H1 (cell line): ENCODE data around the gene ARL6IP6.

Source experiments
- CTCF ChIP-seq, 3 experiments: IDR thresholded peaks; 1 replicate in 2 of 3; 2 replicates in 1 of 3; pipeline versions ENCODE4 v1.5.1 to v1.6.1; 2011; ENCODE audit warnings: low read length in 3 of 3, mild to moderate bottlenecking in 3 of 3, inconsistent platforms in 2 of 3, low read depth in 1 of 3, moderate library complexity in 1 of 3; ENCODE audit not compliant: insufficient read depth in 1 of 3; ENCODE audit errors: control extremely low read depth in 1 of 3
- RFX5 ChIP-seq: IDR thresholded peaks from 2 replicates; pipeline ENCODE4 v1.6.1; 2011; ENCODE audit warnings: low read depth, low read length, improper control_type of control experiment, borderline replicate concordance
- TAF1 ChIP-seq: IDR thresholded peaks from 2 replicates; pipeline ENCODE4 v1.6.1; 2011; ENCODE audit warnings: mild to moderate bottlenecking, low read depth, low read length

DNA sequence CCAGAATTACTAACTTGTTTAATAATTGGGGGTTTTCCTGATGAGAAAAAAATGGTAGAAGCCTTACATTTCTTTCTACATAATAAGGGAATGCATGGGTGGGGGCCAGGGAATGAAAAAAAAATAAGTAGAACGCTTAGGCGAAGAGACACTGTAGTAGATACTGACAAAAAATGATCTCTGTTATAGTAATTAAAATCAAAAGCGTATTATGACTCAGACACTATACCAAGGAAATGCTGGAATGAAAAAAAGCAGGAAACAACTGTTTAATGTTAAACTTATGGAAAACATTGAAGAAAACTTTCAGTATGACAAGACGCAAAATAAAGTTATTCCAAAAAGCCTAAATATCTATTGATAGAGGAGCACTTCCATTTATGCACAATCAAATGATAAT is 44.1 kb upstream of the ARL6IP6 start:
- TF ChIP-seq TAF1 = no peak
- no peak for TF ChIP-seq RFX5
- no peak for TF ChIP-seq CTCF (IDR thresholded peaks at IDR 0.05; ENCODE audit: control extremely low read depth in 1 of 3, insufficient read depth in 1 of 3, low read depth in 1 of 3, low read length in 3 of 3)
